Measurements from ENCODE around the gene CHGA. TPM values are rescaled to one million over a fixed set of nuclear protein-coding genes. Genes with fewer than 3 reads are reported as not detected.

CHGA gene
- polyA plus RNA-seq: 16.3 TPM in 1 of 2 replicates, not detected in the other

GRCh38 chr14:92922883-92923743 lies at the start of gene CHGA:
CHGA (plus strand) TSS chr14:92923150; CDS start chr14:92923360, 210 bp downstream.

Other genes starting within 250 kb of the CHGA start
- gene LGMN, start 174.5 kb upstream of the CHGA start, polyA plus RNA-seq: 15.1 and 28.0 TPM in 2 replicates
- 40.6 and 42.0 TPM in 2 replicates for gene GOLGA5, start 128.8 kb upstream of the CHGA start, polyA plus RNA-seq
- gene ITPK1, start 192.8 kb downstream of the CHGA start, polyA plus RNA-seq: 3.9 and 8.5 TPM in 2 replicates

All from Purkinje cell (primary cell).